ACC112 (cell line): Measurements from ENCODE around the gene PTRH1.

Experiments
- H2AFZ ChIP-seq: fragments of 200-600 bp; sonication (generic); one replicate; pipeline ENCODE4 v1.6.0; 2017; ENCODE audit warnings: antibody characterized with exemption, low read length; ENCODE audit not compliant: unreplicated experiment
- H3K27ac ChIP-seq: fragments of 200-600 bp; sonication (generic); 2 replicates; pipeline ENCODE4 v1.5.1; 2014; ENCODE audit warnings: low read depth, mild to moderate bottlenecking, antibody characterized with exemption, low read length, moderate library complexity
- H3K27me3 ChIP-seq: fragments of 200-600 bp; sonication (generic); 2 replicates; pipeline ENCODE4 v1.6.1; 2014; ENCODE audit warnings: mild to moderate bottlenecking, antibody characterized with exemption, low read length, moderate library complexity, mixed read lengths; ENCODE audit not compliant: insufficient read depth
- H3K36me3 ChIP-seq: fragments of 200-600 bp; sonication (generic); 2 replicates; pipeline ENCODE4 v1.6.1; 2016; ENCODE audit warnings: mild to moderate bottlenecking, antibody characterized with exemption, low read length, moderate library complexity, mixed read lengths; ENCODE audit not compliant: insufficient read depth
- H3K4me1 ChIP-seq: fragments of 200-600 bp; sonication (generic); one replicate; pipeline ENCODE4 v1.6.1; 2016; ENCODE audit warnings: low read length, mixed read lengths; ENCODE audit not compliant: insufficient read depth, unreplicated experiment, control insufficient read depth
- H3K4me3 ChIP-seq: fragments of 200-600 bp; sonication (generic); 2 replicates; pipeline ENCODE4 v1.5.1; 2014; ENCODE audit warnings: mild to moderate bottlenecking, low read depth, low read length
- H3K79me2 ChIP-seq: fragments of 200-600 bp; sonication (generic); one replicate; pipeline ENCODE4 v1.6.0; 2016; ENCODE audit warnings: low read length; ENCODE audit not compliant: control insufficient read depth, unreplicated experiment, insufficient read depth

PTRH1 gene

DNA sequence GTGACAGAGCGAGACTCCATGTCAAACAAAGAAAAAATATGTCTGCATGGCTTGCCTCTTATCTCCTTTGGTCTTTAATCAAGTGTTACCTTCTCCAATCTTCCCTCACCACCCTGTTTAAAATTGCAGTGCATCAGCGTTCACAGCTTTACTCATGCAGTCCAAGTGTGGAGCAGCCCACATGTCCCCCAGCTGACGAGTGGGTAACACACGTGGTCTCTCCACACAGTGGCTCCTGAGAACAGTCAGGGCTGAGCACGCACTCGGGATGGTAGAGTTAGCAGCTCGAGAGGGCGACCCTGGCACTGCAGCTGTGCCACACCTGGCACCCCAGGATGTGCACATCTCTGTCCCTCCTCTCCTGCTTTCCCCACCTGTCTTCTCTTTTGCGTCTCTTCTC, 34.6 kb downstream of the PTRH1 start:
- peaks cover 14% of the 10 kb centered on the region; the same call in 1 of the 2 replicates for H3K36me3 ChIP-seq
- no peak overlapping the region for H3K27ac ChIP-seq
- no peak overlapping the region for H2AFZ ChIP-seq
- peaks cover 10% of the 10 kb centered on the region for H3K4me1 ChIP-seq
- no peaks in the 10 kb centered on the region for H3K27me3 ChIP-seq
- H3K4me3 ChIP-seq: no peak overlapping the region
- H3K79me2 ChIP-seq: no peaks in the 10 kb centered on the region

DNA sequence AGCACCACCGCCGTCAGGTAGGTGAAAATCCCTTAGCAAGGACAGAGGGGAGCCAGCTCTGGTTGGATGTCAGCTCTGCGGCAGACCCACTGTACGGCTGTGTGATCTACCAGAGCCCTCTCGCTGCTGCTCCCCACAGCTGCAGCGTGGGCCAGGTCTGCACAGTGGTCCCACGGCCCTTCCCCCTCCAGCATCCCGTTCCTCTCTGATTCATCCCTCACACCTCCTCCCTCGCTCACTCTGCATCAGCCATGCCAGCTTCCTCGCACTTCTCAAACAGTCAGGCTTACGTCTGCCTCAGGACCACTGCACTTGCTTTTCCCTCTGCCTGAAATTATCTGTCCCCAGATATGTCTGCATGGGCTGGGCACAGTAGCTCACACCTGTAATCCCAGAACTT, 35.2 kb downstream of the PTRH1 start:
- Histone ChIP-seq H3K79me2 (no peaks in the 10 kb centered on the region), H3K36me3 (peaks cover 14% of the 10 kb centered on the region; the same call in 1 of the 2 replicates), H3K4me3 (no peak overlapping the region), H3K4me1 (peaks cover 10% of the 10 kb centered on the region), H2AFZ (no peak overlapping the region), H3K27ac (no peak overlapping the region), H3K27me3 (no peaks in the 10 kb centered on the region)

DNA sequence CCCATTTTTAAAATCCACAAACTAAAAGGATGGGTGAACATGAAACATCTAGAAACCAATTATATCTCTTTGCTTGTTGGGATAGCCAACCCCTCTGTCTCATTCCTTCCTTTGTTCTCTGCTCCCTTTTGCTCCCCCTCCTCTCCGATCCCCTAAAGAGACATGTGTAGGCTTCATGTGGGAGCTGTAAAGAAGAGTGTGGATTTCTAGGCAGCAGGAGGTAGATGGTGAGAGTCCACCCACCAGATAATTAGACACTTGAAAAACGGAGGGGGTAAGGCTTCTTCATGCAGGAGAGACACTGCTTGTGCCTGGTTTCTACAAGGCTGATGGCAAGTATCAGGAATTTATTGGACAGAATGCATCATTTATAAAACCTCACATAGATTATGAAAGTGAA, 36.0 kb downstream of the PTRH1 start:
- Histone ChIP-seq H3K27ac (no peak overlapping the region), H3K36me3 (peaks cover 14% of the 10 kb centered on the region; the same call in 1 of the 2 replicates), H3K4me3 (no peak overlapping the region), H3K79me2 (no peaks in the 10 kb centered on the region), H2AFZ (no peak overlapping the region), H3K27me3 (no peaks in the 10 kb centered on the region), H3K4me1 (peaks cover 6% of the 10 kb centered on the region)

DNA sequence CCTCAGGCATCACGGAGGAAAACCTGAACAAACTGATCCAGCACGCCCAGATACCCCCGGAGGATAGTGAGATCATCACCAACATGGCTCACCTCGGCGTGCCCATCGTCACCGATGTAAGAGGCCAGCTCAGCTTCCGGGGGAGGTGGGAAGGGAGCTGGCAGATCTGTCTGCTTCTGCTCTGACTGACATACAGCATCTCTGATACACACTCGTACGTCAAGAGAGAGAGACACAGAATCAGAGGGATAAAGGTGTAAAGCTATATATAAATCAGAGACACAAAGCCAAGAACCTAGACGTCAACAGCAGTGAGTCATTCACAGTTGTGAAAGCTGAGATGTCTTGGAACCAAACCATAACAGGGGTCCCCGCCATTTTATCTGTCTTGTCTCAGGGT, 38.8 kb downstream of the PTRH1 start:
- H3K4me3 ChIP-seq: no peak overlapping the region
- H3K36me3 ChIP-seq: peaks cover 13% of the 10 kb centered on the region
- no peaks in the 10 kb centered on the region for H3K4me1 ChIP-seq
- H3K27ac ChIP-seq: no peak overlapping the region
- no peaks in the 10 kb centered on the region for H3K27me3 ChIP-seq
- H2AFZ ChIP-seq: no peak overlapping the region
- H3K79me2 ChIP-seq: no peaks in the 10 kb centered on the region

DNA sequence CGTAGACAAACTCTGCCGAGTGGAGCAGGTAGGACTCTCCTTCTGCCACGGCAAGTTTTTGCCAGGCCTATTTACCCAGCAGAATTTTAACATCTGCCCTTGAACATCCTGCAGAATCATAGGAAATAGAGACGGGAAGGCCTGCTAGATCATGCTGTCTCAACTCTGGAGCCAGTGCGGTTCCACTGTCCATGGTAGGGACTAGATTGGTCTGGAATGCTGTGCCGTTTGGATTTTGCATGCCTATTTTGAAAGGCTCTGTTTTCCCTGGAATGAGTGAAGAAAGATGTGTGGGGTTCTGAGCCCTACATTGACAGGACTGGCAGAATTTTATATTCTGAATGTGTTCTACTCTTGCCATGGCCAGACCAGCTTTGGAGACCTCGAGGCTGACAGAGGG, 42.2 kb downstream of the PTRH1 start:
- Histone ChIP-seq H3K4me1 (no peaks in the 10 kb centered on the region), H3K27ac (no peak overlapping the region), H2AFZ (no peak overlapping the region), H3K79me2 (no peaks in the 10 kb centered on the region), H3K4me3 (no peak overlapping the region), H3K27me3 (no peaks in the 10 kb centered on the region), H3K36me3 (peaks cover 12% of the 10 kb centered on the region)

DNA sequence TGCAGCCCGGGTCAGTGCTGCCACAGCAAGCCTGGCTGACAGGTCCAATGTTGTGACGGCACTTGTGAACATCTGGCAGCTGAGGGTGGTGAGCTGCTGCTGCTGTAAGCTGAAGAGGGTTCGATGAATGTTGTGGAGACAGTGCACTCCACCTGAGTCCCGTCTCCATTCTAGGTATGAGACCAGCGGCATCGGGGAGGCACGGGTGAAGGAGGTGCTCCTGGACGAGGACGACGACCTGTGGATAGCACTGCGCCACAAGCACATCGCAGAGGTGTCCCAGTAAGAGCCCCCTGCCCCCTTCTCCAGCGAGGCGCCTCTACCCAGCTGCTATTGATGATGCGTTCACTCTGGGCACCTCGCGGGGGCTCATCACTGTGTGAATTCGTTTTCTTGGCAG, 47.6 kb downstream of the PTRH1 start:
- no peaks in the 10 kb centered on the region for H3K79me2 ChIP-seq
- no peaks in the 10 kb centered on the region for H3K4me1 ChIP-seq
- H2AFZ ChIP-seq: no peak overlapping the region
- no peaks in the 10 kb centered on the region for H3K27me3 ChIP-seq
- H3K27ac ChIP-seq: no peak overlapping the region
- H3K4me3 ChIP-seq: no peak overlapping the region
- H3K36me3 ChIP-seq: peaks cover 3% of the 10 kb centered on the region; the same call in 1 of the 2 replicates

DNA sequence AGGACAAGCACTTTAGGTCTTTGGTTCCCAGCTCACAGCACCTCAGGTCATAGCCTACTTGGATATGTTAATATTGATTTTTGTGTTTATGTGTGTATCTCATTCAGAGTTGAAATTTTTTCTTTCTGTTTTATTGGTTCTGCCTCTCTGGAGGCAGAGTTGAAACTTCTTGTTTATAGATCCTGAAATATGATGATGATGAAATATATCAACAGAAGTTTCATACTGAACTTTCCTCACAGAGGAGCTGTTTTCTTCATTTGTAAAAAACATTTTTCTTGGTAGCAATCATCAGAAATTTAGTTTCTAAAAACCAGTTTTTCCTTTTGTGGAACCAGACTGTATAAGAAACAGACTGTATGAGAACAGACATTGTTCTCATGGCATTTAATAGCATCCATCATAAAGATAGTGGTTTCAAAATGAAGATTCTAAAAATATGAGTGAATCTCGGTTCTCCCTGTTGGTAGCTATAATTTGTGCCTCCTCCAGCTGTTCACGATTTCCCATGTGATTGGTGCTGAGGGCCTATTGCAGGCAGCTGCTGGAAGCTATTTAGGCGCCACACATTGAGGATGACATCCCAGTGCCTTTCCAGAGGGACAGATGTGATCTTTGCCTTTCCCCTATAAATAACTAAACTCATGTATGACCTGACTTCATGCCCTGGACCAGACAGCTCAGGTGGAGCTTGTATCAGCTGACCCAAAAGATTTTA, 48.2 kb downstream of the PTRH1 start:
- Histone ChIP-seq H3K27ac (no peak overlapping the region), H3K4me1 (no peaks in the 10 kb centered on the region), H3K36me3 (peaks cover 5% of the 10 kb centered on the region; the same call in 1 of the 2 replicates), H3K79me2 (no peaks in the 10 kb centered on the region), H3K4me3 (no peak overlapping the region), H2AFZ (no peak overlapping the region), H3K27me3 (no peaks in the 10 kb centered on the region)

DNA sequence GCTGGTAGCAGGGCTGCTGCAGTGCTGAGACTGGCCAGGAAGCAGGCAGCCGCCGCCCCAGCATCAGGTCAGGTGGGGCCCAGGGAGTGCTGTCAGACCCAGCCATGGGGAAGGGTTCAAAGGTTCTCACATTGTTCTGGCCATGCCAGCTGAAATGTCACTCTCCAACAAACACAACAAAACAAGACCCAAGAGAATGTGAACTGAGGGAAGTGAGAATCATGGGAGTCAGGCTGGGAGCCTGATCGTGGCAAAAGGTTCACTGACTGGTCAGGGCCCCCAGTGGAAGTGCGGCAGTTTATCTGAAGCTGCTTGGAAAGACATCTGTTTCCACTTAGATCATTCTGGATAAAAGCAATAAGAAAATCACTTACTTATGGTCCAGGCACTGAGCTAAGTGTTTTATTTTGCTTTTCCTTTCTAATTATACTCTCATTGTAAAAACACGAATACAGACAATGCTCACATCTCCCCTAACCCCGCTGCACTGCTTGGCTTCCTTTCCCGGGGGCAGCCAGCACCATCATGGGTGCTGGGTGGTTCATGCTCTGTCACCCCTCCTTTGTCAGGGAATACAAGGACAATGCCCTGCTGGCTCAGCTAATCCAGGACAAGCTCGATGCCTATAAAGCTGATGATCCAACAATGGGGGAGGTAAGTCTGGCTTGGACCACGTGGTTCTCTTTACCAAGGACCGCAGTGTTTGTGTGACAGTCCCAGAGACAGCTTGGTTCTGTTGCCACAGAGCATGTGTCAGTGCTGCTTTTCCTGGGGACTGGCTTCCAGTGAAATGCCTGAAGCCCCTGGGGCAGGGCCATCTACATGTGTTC, 50.6 kb downstream of the PTRH1 start:
- peaks cover 3% of the 10 kb centered on the region; the same call in 1 of the 2 replicates for H3K36me3 ChIP-seq
- H3K79me2 ChIP-seq: no peaks in the 10 kb centered on the region
- no peak overlapping the region for H3K4me3 ChIP-seq
- no peak overlapping the region for H2AFZ ChIP-seq
- H3K4me1 ChIP-seq: no peaks in the 10 kb centered on the region
- no peak overlapping the region for H3K27ac ChIP-seq
- no peaks in the 10 kb centered on the region for H3K27me3 ChIP-seq

DNA sequence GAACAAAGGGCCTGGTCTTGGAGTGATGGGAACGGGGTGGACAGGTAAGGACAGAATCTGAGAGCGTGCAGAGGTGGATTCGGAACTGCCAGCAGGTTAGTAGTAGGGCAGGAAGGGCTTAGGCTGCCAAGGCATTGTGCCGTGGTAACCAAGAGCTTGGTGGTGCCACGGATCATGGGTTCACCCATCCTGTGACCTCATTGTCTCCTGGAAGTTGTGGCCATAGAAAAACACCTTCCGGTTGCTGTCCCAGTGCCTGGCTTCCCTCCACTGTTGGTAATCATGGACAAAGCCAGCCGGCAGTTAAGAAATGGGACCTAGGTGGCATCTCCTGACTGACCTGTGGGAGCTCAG, 51.2 kb downstream of the PTRH1 start:
- H3K4me3 ChIP-seq: no peak overlapping the region
- no peaks in the 10 kb centered on the region for H3K4me1 ChIP-seq
- peaks cover 3% of the 10 kb centered on the region; the same call in 1 of the 2 replicates for H3K36me3 ChIP-seq
- no peak overlapping the region for H3K27ac ChIP-seq
- no peak overlapping the region for H2AFZ ChIP-seq
- no peaks in the 10 kb centered on the region for H3K79me2 ChIP-seq
- no peaks in the 10 kb centered on the region for H3K27me3 ChIP-seq
